Activated CD4-positive, alpha-beta T cell treated with anti-CD3 and anti-CD28 coated beads, Interleukin-2, amount 10 ng/mL, durations not matched to agents 24 days and 14 days (primary cell): ENCODE results near the gene GMDS. TPM values are rescaled to one million over a fixed set of nuclear protein-coding genes. Genes with fewer than 3 reads are reported as not detected.

ENCODE experiments used
- DNase-seq: peaks from one replicate; pipeline ENCODE4 v3.0.0; 2022
- H3K27ac Mint-ChIP-seq: one replicate; pipeline ENCODE4 v1.8.0; 2022; ENCODE audit warnings: mild to moderate bottlenecking, mixed read lengths
- H3K27me3 Mint-ChIP-seq: one replicate; pipeline ENCODE4 v1.8.0; 2022; ENCODE audit warnings: mixed read lengths
- H3K36me3 Mint-ChIP-seq: one replicate; pipeline ENCODE4 v1.8.0; 2022; ENCODE audit warnings: low read depth, mild to moderate bottlenecking, mixed read lengths
- H3K4me1 Mint-ChIP-seq: one replicate; pipeline ENCODE4 v1.8.0; 2021; ENCODE audit warnings: mixed read lengths
- H3K4me3 Mint-ChIP-seq: one replicate; pipeline ENCODE4 v1.8.0; 2022; ENCODE audit warnings: mild to moderate bottlenecking, moderate library complexity, mixed read lengths
- H3K9me3 Mint-ChIP-seq: one replicate; pipeline ENCODE4 v1.8.0; 2021; ENCODE audit warnings: mixed read lengths
- intact Hi-C: fragments of 100-400 bp; cut with micrococcal nuclease; formaldehyde crosslinking; loops from one replicate; pipeline ENCODE4 v1.15.1; 2023
- total RNA-seq: library from RNA; stranded (reverse); gene quantifications from 2 replicates; pipeline ENCODE4 v1.2.3, GENCODE V29; 2022

GMDS gene
- total RNA-seq, 1 donor from 2014 or later: 47.4 TPM

- Mint-ChIP-seq H3K27me3 (peaks cover 60% of the 10 kb centered on the region), H3K4me3 (no peak overlapping the region)
- intact Hi-C loops: loop anchor here (1.0 to 5.0 kb wide), 4 partner anchors 13 to 1619 kb away; partner anchors contain the start of gene FOXQ1
Observed at GRCh38 chr6:1612974-1613306, 632.5 kb downstream of the GMDS start.

DNA sequence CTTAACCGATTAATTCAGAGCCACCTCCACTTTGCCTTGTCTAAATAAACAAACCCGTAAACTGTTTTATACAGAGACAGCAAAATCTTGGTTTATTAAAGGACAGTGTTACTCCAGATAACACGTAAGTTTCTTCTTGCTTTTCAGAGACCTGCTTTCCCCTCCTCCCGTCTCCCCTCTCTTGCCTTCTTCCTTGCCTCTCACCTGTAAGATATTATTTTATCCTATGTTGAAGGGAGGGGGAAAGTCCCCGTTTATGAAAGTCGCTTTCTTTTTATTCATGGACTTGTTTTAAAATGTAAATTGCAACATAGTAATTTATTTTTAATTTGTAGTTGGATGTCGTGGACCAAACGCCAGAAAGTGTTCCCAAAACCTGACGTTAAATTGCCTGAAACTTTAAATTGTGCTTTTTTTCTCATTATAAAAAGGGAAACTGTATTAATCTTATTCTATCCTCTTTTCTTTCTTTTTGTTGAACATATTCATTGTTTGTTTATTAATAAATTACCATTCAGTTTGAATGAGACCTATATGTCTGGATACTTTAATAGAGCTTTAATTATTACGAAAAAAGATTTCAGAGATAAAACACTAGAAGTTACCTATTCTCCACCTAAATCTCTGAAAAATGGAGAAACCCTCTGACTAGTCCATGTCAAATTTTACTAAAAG is 633.0 kb downstream of the GMDS start:
- DNase-seq: no peak
- intact Hi-C loops: loop anchor here (1.0 to 5.0 kb wide), 4 partner anchors 14 to 1620 kb away; partner anchors contain the start of gene FOXQ1
- Mint-ChIP-seq H3K4me1 (peaks cover 18% of the 10 kb centered on the region), H3K27ac (peak overlapping the region; percentile 68), H3K36me3 (peaks cover 7% of the 10 kb centered on the region), H3K9me3 (no peaks in the 10 kb centered on the region), H3K4me3 (peak overlapping the region; percentile 74), H3K27me3 (peaks cover 60% of the 10 kb centered on the region)

More at GRCh38 chr6:1612974-1613306, 632.5 kb downstream of the GMDS start:
- peaks cover 16% of the 10 kb centered on the region for H3K4me1 Mint-ChIP-seq
- no peak overlapping the region for H3K27ac Mint-ChIP-seq
- H3K9me3 Mint-ChIP-seq: no peaks in the 10 kb centered on the region
- peaks cover 7% of the 10 kb centered on the region for H3K36me3 Mint-ChIP-seq
- no peak for DNase-seq

DNA sequence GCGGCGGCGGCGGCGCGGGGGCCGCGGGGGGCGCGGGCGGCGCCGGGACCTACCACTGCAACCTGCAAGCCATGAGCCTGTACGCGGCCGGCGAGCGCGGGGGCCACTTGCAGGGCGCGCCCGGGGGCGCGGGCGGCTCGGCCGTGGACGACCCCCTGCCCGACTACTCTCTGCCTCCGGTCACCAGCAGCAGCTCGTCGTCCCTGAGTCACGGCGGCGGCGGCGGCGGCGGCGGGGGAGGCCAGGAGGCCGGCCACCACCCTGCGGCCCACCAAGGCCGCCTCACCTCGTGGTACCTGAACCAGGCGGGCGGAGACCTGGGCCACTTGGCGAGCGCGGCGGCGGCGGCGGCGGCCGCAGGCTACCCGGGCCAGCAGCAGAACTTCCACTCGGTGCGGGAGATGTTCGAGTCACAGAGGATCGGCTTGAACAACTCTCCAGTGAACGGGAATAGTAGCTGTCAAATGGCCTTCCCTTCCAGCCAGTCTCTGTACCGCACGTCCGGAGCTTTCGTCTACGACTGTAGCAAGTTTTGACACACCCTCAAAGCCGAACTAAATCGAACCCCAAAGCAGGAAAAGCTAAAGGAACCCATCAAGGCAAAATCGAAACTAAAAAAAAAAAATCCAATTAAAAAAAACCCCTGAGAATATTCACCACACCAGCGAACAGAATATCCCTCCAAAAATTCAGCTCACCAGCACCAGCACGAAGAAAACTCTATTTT is 633.7 kb downstream of the GMDS start:
- intact Hi-C loops: loop anchor here (1.0 to 5.0 kb wide), 4 partner anchors 15 to 1621 kb away; partner anchors contain the start of gene FOXQ1
- H3K4me1 Mint-ChIP-seq: peaks cover 21% of the 10 kb centered on the region
- H3K27ac Mint-ChIP-seq: peak overlapping the region; percentile 68
- peak overlapping the region; percentile 74 for H3K4me3 Mint-ChIP-seq
- DNase-seq: peak; percentile 75
- peaks cover 7% of the 10 kb centered on the region for H3K36me3 Mint-ChIP-seq
- H3K9me3 Mint-ChIP-seq: no peaks in the 10 kb centered on the region
- peaks cover 60% of the 10 kb centered on the region for H3K27me3 Mint-ChIP-seq

DNA sequence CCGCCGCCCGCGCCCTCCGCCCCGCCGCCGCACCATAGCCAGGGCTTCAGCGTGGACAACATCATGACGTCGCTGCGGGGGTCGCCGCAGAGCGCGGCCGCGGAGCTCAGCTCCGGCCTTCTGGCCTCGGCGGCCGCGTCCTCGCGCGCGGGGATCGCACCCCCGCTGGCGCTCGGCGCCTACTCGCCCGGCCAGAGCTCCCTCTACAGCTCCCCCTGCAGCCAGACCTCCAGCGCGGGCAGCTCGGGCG is 634.2 kb downstream of the GMDS start:
- H3K36me3 Mint-ChIP-seq: peaks cover 7% of the 10 kb centered on the region
- H3K4me3 Mint-ChIP-seq: no peak overlapping the region
- H3K27me3 Mint-ChIP-seq: peaks cover 62% of the 10 kb centered on the region
- H3K27ac Mint-ChIP-seq: no peak overlapping the region
- no peaks in the 10 kb centered on the region for H3K9me3 Mint-ChIP-seq
- H3K4me1 Mint-ChIP-seq: peaks cover 21% of the 10 kb centered on the region
- intact Hi-C loops: loop anchor here (5.0 kb wide), 2 partner anchors 299 to 1621 kb away; partner anchors contain the start of gene FOXQ1
- DNase-seq: no peak

- H3K27ac Mint-ChIP-seq: peak overlapping the region; percentile 63
- intact Hi-C loops: loop anchor here (5.0 kb wide), 2 partner anchors 298 to 1622 kb away; partner anchors contain the start of gene FOXQ1
Observed at GRCh38 chr6:1610497-1611321, 634.7 kb downstream of the GMDS start.

GRCh38 chr6:1609648-1610496 is 635.5 kb downstream of the GMDS start, which contains the start of gene FOXC1:
TSS of gene FOXC1 (plus strand) at chr6:1609915. CDS start at chr6:1610446, 531 bp downstream.
- Mint-ChIP-seq H3K27ac (peak within 1 kb of the TSS; percentile 80), H3K27me3 (peaks cover 62% of the 10 kb centered on the region), H3K9me3 (no peaks in the 10 kb centered on the region), H3K36me3 (peaks cover 7% of the 10 kb centered on the region), H3K4me1 (peaks cover 23% of the 10 kb centered on the region), H3K4me3 (peak within 1 kb of the TSS; percentile 75)
- DNase-seq: peak; percentile 83
- intact Hi-C loops: loop anchor here (5.0 to 10.0 kb wide), 4 partner anchors 218 to 1622 kb away; partner anchors contain the start of gene FOXQ1

More at GRCh38 chr6:1610497-1611321, 634.7 kb downstream of the GMDS start:
- Mint-ChIP-seq H3K36me3 (peaks cover 7% of the 10 kb centered on the region), H3K9me3 (no peaks in the 10 kb centered on the region), H3K4me1 (peaks cover 23% of the 10 kb centered on the region), H3K27me3 (peaks cover 62% of the 10 kb centered on the region), H3K4me3 (peak overlapping the region; percentile 75)
- peak; percentile 76 for DNase-seq

- no peaks in the 10 kb centered on the region for H3K9me3 Mint-ChIP-seq
- peaks cover 23% of the 10 kb centered on the region for H3K4me1 Mint-ChIP-seq
- H3K27me3 Mint-ChIP-seq: peaks cover 62% of the 10 kb centered on the region
- intact Hi-C loops: loop anchor here (5.0 to 10.0 kb wide), 2 partner anchors 217 to 956 kb away; no protein-coding TSS in a partner anchor
- peak overlapping the region; percentile 70 for H3K27ac Mint-ChIP-seq
- H3K36me3 Mint-ChIP-seq: peaks cover 7% of the 10 kb centered on the region
- H3K4me3 Mint-ChIP-seq: peak overlapping the region; percentile 35
- peak; percentile 64 for DNase-seq
Observed at GRCh38 chr6:1609041-1609647, 636.3 kb downstream of the GMDS start.

DNA sequence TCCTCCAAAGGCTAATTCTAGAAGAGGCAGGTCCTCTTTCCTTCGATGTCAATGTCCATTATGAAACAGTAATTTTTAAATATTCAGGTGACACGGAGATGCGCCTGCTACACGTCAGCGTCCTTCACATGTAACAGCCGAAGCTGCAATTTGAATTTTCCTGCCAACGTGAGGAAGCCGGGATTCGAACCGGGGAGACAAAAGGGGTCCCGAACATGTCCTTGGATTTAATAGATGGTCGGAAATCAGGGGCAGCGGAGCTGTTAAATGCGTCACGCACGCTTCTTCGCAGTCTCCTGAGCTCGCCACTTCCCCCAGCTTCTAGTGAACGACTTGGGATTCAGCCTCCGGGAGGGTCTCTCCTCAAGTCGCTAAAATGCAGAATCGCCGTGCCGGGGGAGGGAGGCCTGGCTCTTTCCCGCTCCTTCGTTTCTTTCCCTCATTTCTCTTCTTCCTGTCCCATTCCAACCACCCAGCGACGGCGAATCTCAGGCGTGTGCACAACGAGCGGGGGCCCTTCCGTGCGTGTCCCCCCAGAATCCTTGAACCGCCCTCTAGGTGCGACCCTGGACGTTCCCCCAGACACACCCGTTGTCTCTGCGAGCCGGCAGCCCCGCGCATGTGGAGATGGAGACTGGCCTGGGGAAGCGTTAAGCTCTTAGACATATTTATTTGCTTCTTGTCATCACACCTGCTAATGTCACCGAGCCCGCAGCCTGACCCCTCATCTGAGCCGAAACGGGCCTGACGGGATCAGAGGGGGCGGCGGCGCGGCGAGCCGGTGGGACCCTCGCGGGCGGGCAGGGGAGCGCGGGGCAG is 637.0 kb downstream of the GMDS start:
- Mint-ChIP-seq H3K4me1 (peaks cover 23% of the 10 kb centered on the region), H3K36me3 (peaks cover 7% of the 10 kb centered on the region), H3K27me3 (peaks cover 65% of the 10 kb centered on the region), H3K4me3 (peak overlapping the region; percentile 55), H3K27ac (peak overlapping the region; percentile 80), H3K9me3 (no peaks in the 10 kb centered on the region)
- DNase-seq: no peak
- intact Hi-C loops: loop anchor here (5.0 to 10.0 kb wide), 2 partner anchors 216 to 956 kb away; no protein-coding TSS in a partner anchor

- Mint-ChIP-seq H3K9me3 (no peaks in the 10 kb centered on the region), H3K27me3 (peaks cover 65% of the 10 kb centered on the region), H3K36me3 (peaks cover 7% of the 10 kb centered on the region), H3K4me3 (peak overlapping the region; percentile 57), H3K27ac (peak overlapping the region; percentile 74), H3K4me1 (peaks cover 23% of the 10 kb centered on the region)
- peak; percentile 65 for DNase-seq
- intact Hi-C loops: loop anchor here (5.0 to 10.0 kb wide), 2 partner anchors 215 to 957 kb away; no protein-coding TSS in a partner anchor
Observed at GRCh38 chr6:1607516-1608221, 637.7 kb downstream of the GMDS start.

DNA sequence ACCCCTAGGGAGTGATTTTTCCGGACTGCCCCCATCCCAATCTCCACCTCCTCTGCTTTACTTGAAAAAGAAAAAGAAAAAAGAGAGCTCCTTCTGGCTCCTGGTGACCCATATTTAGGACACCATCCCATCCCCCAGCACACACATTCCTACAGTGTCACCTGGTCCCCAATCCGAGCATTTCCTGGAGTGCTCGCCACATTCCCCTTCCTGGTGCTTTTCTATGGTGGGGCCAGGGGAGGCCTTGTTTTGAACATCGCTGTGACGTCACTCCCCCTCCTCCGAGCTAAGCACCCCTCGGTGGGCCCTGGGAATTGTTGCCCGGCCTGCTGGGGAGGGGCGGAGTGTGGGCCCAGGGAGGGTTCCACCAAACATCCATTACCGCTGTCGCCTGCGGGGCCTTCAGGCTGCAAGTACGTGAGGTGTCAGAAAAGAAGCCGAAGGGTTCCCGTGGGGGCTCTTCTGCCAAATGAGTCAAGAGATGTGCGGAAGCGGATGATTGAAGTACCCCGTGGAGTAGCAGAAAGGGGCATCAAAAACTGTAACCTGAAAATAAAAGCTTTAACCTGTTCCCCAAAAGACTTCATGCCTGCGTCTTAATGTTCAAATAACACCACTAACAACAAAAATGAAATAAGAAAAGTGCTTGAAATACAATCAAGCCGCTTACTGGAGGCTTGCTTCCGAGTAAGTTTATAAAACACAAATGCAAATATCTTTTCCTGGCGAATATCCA is 638.5 kb downstream of the GMDS start:
- H3K27ac Mint-ChIP-seq: peak overlapping the region; percentile 74
- DNase-seq: no peak
- peaks cover 65% of the 10 kb centered on the region for H3K27me3 Mint-ChIP-seq

More for the DNA sequence above, 638.5 kb downstream of the GMDS start:
- Mint-ChIP-seq H3K4me3 (peak overlapping the region; percentile 57), H3K36me3 (peaks cover 5% of the 10 kb centered on the region), H3K4me1 (peaks cover 18% of the 10 kb centered on the region), H3K9me3 (no peaks in the 10 kb centered on the region)
- intact Hi-C loops: loop anchor here (5.0 to 10.0 kb wide), 2 partner anchors 215 to 958 kb away; no protein-coding TSS in a partner anchor
